ENCODE measurements around the gene SLC22A8.

SLC22A8 gene

GRCh38 chr11:63007920-63008319, 7.7 kb downstream of the SLC22A8 start:
- H3K27ac ChIP-seq = no peak overlapping the region
- TF ChIP-seq CTCF (conservative IDR thresholded peaks at IDR 0.05) = no peak

GRCh38 chr11:63001456-63001855, 14.2 kb downstream of the SLC22A8 start:
- no peak overlapping the region for H3K27ac ChIP-seq
- no peak for TF ChIP-seq CTCF (conservative IDR thresholded peaks at IDR 0.05)

- TF ChIP-seq CTCF (conservative IDR thresholded peaks at IDR 0.05) = no peak
- peak overlapping the region; percentile 19; the same call in 1 of the 2 replicates for H3K27ac ChIP-seq
Measured at GRCh38 chr11:62999649-63000048, 16.0 kb downstream of the SLC22A8 start.

- TF ChIP-seq CTCF (conservative IDR thresholded peaks at IDR 0.05) = no peak
Measured at GRCh38 chr11:62999156-62999555, 16.5 kb downstream of the SLC22A8 start.

GRCh38 chr11:62996271-62996670, 19.4 kb downstream of the SLC22A8 start:
- H3K27ac ChIP-seq = no peak overlapping the region
- no peak for TF ChIP-seq CTCF (conservative IDR thresholded peaks at IDR 0.05)

More at GRCh38 chr11:62999156-62999555, 16.5 kb downstream of the SLC22A8 start:
- no peak overlapping the region for H3K27ac ChIP-seq

- H3K27ac ChIP-seq = no peak overlapping the region
- no peak for TF ChIP-seq CTCF (conservative IDR thresholded peaks at IDR 0.05)
Measured at GRCh38 chr11:62994775-62995174, 20.9 kb downstream of the SLC22A8 start.

- no peak for TF ChIP-seq CTCF (conservative IDR thresholded peaks at IDR 0.05)
- no peak overlapping the region for H3K27ac ChIP-seq
Measured at GRCh38 chr11:62988276-62988675, 27.4 kb downstream of the SLC22A8 start.

Data from VCaP (cell line).